H9 (cell line): ENCODE measurements around the gene AADAC. TPM values are rescaled to one million over a fixed set of nuclear protein-coding genes. Genes with fewer than 3 reads are reported as not detected.

Experiments used
- DNase-seq: peaks from one replicate; pipeline ENCODE4 v3.0.0-alpha.2; 2017
- H2AFZ ChIP-seq: one replicate; pipeline ENCODE4 v1.6.1; 2013; ENCODE audit warnings: mild to moderate bottlenecking, low read length, control low read depth, moderate library complexity
- H2AK5ac ChIP-seq: 2 replicates; pipeline ENCODE4 v1.6.1; 2013; ENCODE audit warnings: low read length, control low read depth, mixed read lengths; ENCODE audit not compliant: insufficient read length
- H2BK120ac ChIP-seq: one replicate; pipeline ENCODE4 v1.6.1; 2013; ENCODE audit warnings: low read depth, mild to moderate bottlenecking, low read length, control low read depth, inconsistent platforms; ENCODE audit not compliant: poor library complexity, severe bottlenecking
- H2BK12ac ChIP-seq: 2 replicates; pipeline ENCODE4 v1.6.1; 2013; ENCODE audit warnings: low read length, control low read depth, mixed read lengths, low read depth; ENCODE audit not compliant: insufficient read length
- H2BK15ac ChIP-seq: 2 replicates; pipeline ENCODE4 v1.6.1; 2013; ENCODE audit warnings: low read depth, low read length, control low read depth
- H2BK20ac ChIP-seq: one replicate; pipeline ENCODE4 v1.6.1; 2013; ENCODE audit warnings: low read depth, mild to moderate bottlenecking, low read length, control low read depth, inconsistent platforms; ENCODE audit not compliant: poor library complexity, severe bottlenecking
- H2BK5ac ChIP-seq: 2 replicates; pipeline ENCODE4 v1.6.1; 2013; ENCODE audit warnings: low read length, control low read depth, mixed read lengths; ENCODE audit not compliant: insufficient read length
- H3K14ac ChIP-seq: 2 replicates; pipeline ENCODE4 v1.6.1; 2013; ENCODE audit warnings: low read length, control low read depth; ENCODE audit not compliant: insufficient read depth
- H3K18ac ChIP-seq: 2 replicates; pipeline ENCODE4 v1.6.1; 2013; ENCODE audit warnings: low read depth, mild to moderate bottlenecking, mixed read lengths, low read length, control low read depth; ENCODE audit not compliant: insufficient read length
- H3K23ac ChIP-seq: 2 replicates; pipeline ENCODE4 v1.6.1; 2013; ENCODE audit warnings: low read length, control low read depth, mixed read lengths, low read depth; ENCODE audit not compliant: insufficient read length
- H3K23me2 ChIP-seq: 2 replicates; pipeline ENCODE4 v1.6.1; 2013; ENCODE audit warnings: low read depth, mild to moderate bottlenecking, mixed read lengths, low read length, control low read depth; ENCODE audit not compliant: insufficient read length, poor library complexity, severe bottlenecking
- H3K27ac ChIP-seq: 2 replicates; pipeline ENCODE4 v1.5.1; 2013; ENCODE audit warnings: low read length, control low read depth, mixed read lengths, low read depth; ENCODE audit not compliant: insufficient read length
- H3K27me3 ChIP-seq: 2 replicates; pipeline ENCODE4 v1.6.1; 2013; ENCODE audit warnings: low read length, control low read depth, inconsistent platforms; ENCODE audit not compliant: insufficient read depth
- H3K4ac ChIP-seq: 2 replicates; pipeline ENCODE4 v1.6.1; 2013; ENCODE audit warnings: low read depth, mild to moderate bottlenecking, control low read depth, inconsistent platforms, low read length, moderate library complexity
- H3K4me1 ChIP-seq: 2 replicates; pipeline ENCODE4 v1.6.1; 2013; ENCODE audit warnings: low read length, control low read depth, inconsistent platforms; ENCODE audit not compliant: insufficient read depth
- H3K4me2 ChIP-seq: 2 replicates; pipeline ENCODE4 v1.6.1; 2013; ENCODE audit warnings: low read length, control low read depth, mixed read lengths; ENCODE audit not compliant: insufficient read length, insufficient read depth
- H3K56ac ChIP-seq: 2 replicates; pipeline ENCODE4 v1.6.1; 2013; ENCODE audit warnings: low read depth, mild to moderate bottlenecking, mixed read lengths, low read length, control low read depth; ENCODE audit not compliant: insufficient read length
- H3K79me1 ChIP-seq: 2 replicates; pipeline ENCODE4 v1.6.1; 2013; ENCODE audit warnings: low read depth, mild to moderate bottlenecking, moderate library complexity, low read length, control low read depth, inconsistent platforms; ENCODE audit not compliant: insufficient read depth, poor library complexity, severe bottlenecking
- H3K79me2 ChIP-seq: 2 replicates; pipeline ENCODE4 v1.6.1; 2013; ENCODE audit warnings: low read length, control low read depth, inconsistent platforms; ENCODE audit not compliant: insufficient read depth
- H3K9ac ChIP-seq: 2 replicates; pipeline ENCODE4 v1.6.1; 2013; ENCODE audit warnings: low read length, control low read depth, mixed read lengths; ENCODE audit not compliant: insufficient read length; ENCODE audit errors: extremely low read depth
- H3K9me3 ChIP-seq: one replicate; pipeline ENCODE4 v1.6.1; 2013; ENCODE audit warnings: low read depth, low read length, inconsistent platforms; ENCODE audit not compliant: control insufficient read depth
- H3T11ph ChIP-seq: one replicate; pipeline ENCODE4 v1.6.1; 2013; ENCODE audit warnings: mild to moderate bottlenecking, low read length, control low read depth, inconsistent platforms
- H4K20me1 ChIP-seq: one replicate; pipeline ENCODE4 v1.6.1; 2013; ENCODE audit not compliant: control insufficient read depth, insufficient read length, insufficient read depth
- H4K5ac ChIP-seq: 2 replicates; pipeline ENCODE4 v1.6.1; 2013; ENCODE audit warnings: low read depth, mild to moderate bottlenecking, mixed read lengths, low read length, control low read depth; ENCODE audit not compliant: insufficient read length
- H4K8ac ChIP-seq: replicated peaks from 2 replicates; pipeline ENCODE4 v1.6.1; 2013; ENCODE audit warnings: low read length, control low read depth, mixed read lengths, low read depth; ENCODE audit not compliant: insufficient read length
- H4K91ac ChIP-seq: 2 replicates; pipeline ENCODE4 v1.6.1; 2013; ENCODE audit warnings: low read depth, mild to moderate bottlenecking, moderate library complexity, mixed read lengths, low read length, control low read depth; ENCODE audit not compliant: insufficient read length
- H3K27ac Mint-ChIP-seq, 3 experiments: 2 replicates in 2 of 3; 3 replicates in 1 of 3; pipeline ENCODE4 v1.8.0; 2020 to 2021; ENCODE audit warnings: mixed read lengths in 3 of 3, mild to moderate bottlenecking in 1 of 3, moderate library complexity in 1 of 3
- H3K27me3 Mint-ChIP-seq: 2 replicates; pipeline ENCODE4 v1.8.0; 2021; ENCODE audit warnings: low read depth, mild to moderate bottlenecking, moderate library complexity, mixed read lengths
- H3K36me3 Mint-ChIP-seq, 3 experiments: 2 replicates in 2 of 3; 3 replicates in 1 of 3; pipeline ENCODE4 v1.8.0; 2020 to 2021; ENCODE audit warnings: low read depth in 3 of 3, mixed read lengths in 3 of 3; ENCODE audit not compliant: insufficient read depth in 1 of 3
- H3K4me1 Mint-ChIP-seq, 2 experiments: 2 replicates each; pipeline ENCODE4 v1.8.0; 2020; ENCODE audit warnings: mixed read lengths in 2 of 2
- H3K4me3 Mint-ChIP-seq, 2 experiments: 2 replicates in 1 of 2; 3 replicates in 1 of 2; pipeline ENCODE4 v1.8.0; 2020 to 2021; ENCODE audit warnings: mild to moderate bottlenecking in 2 of 2, mixed read lengths in 2 of 2, moderate library complexity in 1 of 2
- H3K9me3 Mint-ChIP-seq, 2 experiments: 2 replicates in 1 of 2; 3 replicates in 1 of 2; pipeline ENCODE4 v1.8.0; 2020; ENCODE audit warnings: mild to moderate bottlenecking in 2 of 2, mixed read lengths in 2 of 2, moderate library complexity in 1 of 2
- CTCF ChIP-seq: fragments of 200-600 bp; sonication (generic); conservative IDR thresholded peaks from 3 replicates; pipeline ENCODE4 v1.8.0; 2021; ENCODE audit warnings: antibody characterized with exemption, mild to moderate bottlenecking
- WGBS: extraction: QIAGEN DNeasy Blood & Tissue Kit; methylation state at CpG from one replicate; pipeline ENCODE4 v1.1.7; 2013; ENCODE audit warnings: missing lambda C conversion rate, low lambda C conversion rate, mixed read lengths; ENCODE audit not compliant: insufficient read length; ENCODE audit errors: extremely low coverage; 5-methylcytosine and 5-hydroxymethylcytosine counted together
- total RNA-seq: library from RNA; stranded (reverse); gene quantifications from 2 replicates; pipeline ENCODE4 v1.2.1, GENCODE V29; 2021

Gene AADAC
- total RNA-seq, 1 experiment from 2014 or later, result not detected

- no CpG with 5 or more reads among the region's 4 CpGs for WGBS
- peaks cover 2% of the 10 kb centered on the region for H3K4me1 ChIP-seq
- no peak for TF ChIP-seq CTCF
- H3K9me3 ChIP-seq, result no peaks in the 10 kb centered on the region
- H3K4me2 ChIP-seq, result no peak overlapping the region
- peak; percentile 40 for DNase-seq
- Mint-ChIP-seq H3K4me3 (no peak overlapping the region), H3K36me3 (no peaks in the 10 kb centered on the region), H3K4me1 (peaks cover 11 to 13% of the 10 kb centered on the region in 2 experiments), H3K27me3 (no peaks in the 10 kb centered on the region), H3K27ac (peak overlapping the region; percentile 2 to 45 (median 41); a peak in 5 of 7 replicates), H3K9me3 (no peaks in the 10 kb centered on the region)
- no peak overlapping the region for H2BK5ac ChIP-seq
- H4K8ac ChIP-seq, result no peak overlapping the region
- H3K79me1 ChIP-seq, result no peaks in the 10 kb centered on the region
- H3K27ac ChIP-seq, result no peak overlapping the region
- H2BK15ac ChIP-seq, result no peak overlapping the region
- no peak overlapping the region for H3K23ac ChIP-seq
- H3K14ac ChIP-seq, result no peak overlapping the region
- no peaks in the 10 kb centered on the region for H3K23me2 ChIP-seq
- H3K27me3 ChIP-seq, result no peaks in the 10 kb centered on the region
- H3K4ac ChIP-seq, result no peak overlapping the region
- H3K56ac ChIP-seq, result no peak overlapping the region
- no peak overlapping the region for H2AFZ ChIP-seq
- no peak overlapping the region for H4K5ac ChIP-seq
- H3K18ac ChIP-seq, result no peak overlapping the region
- no peak overlapping the region for H4K91ac ChIP-seq
- no peak overlapping the region for H2BK20ac ChIP-seq
- no peaks in the 10 kb centered on the region for H4K20me1 ChIP-seq
- no peak overlapping the region for H3K9ac ChIP-seq
- H2BK12ac ChIP-seq, result no peak overlapping the region
- no peak overlapping the region for H3T11ph ChIP-seq
- H3K79me2 ChIP-seq, result no peaks in the 10 kb centered on the region
- H2BK120ac ChIP-seq, result no peak overlapping the region
- no peak overlapping the region for H2AK5ac ChIP-seq
Observed at GRCh38 chr3:151837057-151837456, 23.1 kb downstream of the AADAC start.
